Measurements from ENCODE around the gene EML6. TPM values are rescaled to one million over a fixed set of nuclear protein-coding genes. Genes with fewer than 3 reads are reported as not detected.
"Not testable (repeated sequence)": the region's sequence is repeated elsewhere in the genome, so short reads cannot be mapped to it uniquely, and the experiment has no call there.

EML6 gene
- total RNA-seq, 1 donor from 2014 or later = 2.5 TPM

DNA sequence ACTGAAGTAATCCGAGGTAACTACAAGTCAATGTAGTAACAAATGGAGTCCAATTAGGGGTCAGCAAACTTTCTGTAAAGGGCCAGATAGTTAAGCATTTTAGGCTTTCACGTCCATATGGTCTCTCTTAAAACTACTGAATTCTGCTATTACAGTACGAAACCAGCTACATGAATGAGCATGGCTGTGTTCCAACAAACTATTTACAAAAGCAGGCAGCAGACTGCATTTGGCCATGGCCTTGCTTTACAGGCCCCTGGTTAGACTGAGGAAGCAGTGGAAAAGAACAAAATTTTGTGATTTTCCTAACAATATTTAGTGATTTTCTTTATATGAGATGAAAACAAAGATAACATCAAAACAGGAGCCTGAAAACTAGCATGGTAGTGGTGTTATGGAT, 262.8 kb downstream of the EML6 start:
- Histone ChIP-seq H3K27ac (no peak overlapping the region), H3K27me3 (ENCODE audit: low read depth) (no peaks in the 10 kb centered on the region), H3K4me1 (peaks cover 38% of the 10 kb centered on the region), H3K9me3 (no peaks in the 10 kb centered on the region), H3K4me3 (no peak overlapping the region), H3K36me3 (peaks cover 41% of the 10 kb centered on the region)
- no peak for ATAC-seq
- intact Hi-C loops (cut with DNase I) = no loop called here
- no peak for DNase-seq
- TF ChIP-seq, protein P1, sequence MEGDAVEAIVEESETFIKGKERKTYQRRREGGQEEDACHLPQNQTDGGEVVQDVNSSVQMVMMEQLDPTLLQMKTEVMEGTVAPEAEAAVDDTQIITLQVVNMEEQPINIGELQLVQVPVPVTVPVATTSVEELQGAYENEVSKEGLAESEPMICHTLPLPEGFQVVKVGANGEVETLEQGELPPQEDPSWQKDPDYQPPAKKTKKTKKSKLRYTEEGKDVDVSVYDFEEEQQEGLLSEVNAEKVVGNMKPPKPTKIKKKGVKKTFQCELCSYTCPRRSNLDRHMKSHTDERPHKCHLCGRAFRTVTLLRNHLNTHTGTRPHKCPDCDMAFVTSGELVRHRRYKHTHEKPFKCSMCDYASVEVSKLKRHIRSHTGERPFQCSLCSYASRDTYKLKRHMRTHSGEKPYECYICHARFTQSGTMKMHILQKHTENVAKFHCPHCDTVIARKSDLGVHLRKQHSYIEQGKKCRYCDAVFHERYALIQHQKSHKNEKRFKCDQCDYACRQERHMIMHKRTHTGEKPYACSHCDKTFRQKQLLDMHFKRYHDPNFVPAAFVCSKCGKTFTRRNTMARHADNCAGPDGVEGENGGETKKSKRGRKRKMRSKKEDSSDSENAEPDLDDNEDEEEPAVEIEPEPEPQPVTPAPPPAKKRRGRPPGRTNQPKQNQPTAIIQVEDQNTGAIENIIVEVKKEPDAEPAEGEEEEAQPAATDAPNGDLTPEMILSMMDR (IDR thresholded peaks at IDR 0.05) = no peak

DNA sequence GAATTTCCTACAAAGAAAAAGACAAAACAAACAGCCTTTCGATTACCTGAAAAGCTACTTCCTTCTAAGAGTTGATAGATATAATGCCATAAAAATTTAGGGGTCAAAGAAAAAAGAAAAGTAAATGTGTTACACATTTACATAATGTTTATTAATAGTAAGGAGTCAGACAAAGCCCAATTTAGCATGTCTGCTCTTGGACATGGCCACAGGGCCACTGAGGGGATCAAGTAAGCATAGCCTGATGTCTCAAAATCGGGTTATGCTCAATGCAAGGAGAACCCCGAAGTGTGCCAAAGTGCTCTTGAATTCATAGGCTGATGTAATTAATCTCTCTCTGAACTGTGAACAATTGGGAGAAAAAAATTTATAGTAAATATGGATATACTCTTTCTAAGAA, 265.1 kb downstream of the EML6 start:
- peaks cover 25% of the 10 kb centered on the region for H3K36me3 ChIP-seq
- H3K27ac ChIP-seq = no peak overlapping the region
- ATAC-seq (no peak), DNase-seq (no peak)
- H3K4me1 ChIP-seq = peaks cover 27% of the 10 kb centered on the region
- intact Hi-C loops (cut with DNase I) = no loop called here
- H3K9me3 ChIP-seq = no peaks in the 10 kb centered on the region
- H3K4me3 ChIP-seq = no peak overlapping the region
- TF ChIP-seq, protein P1 (IDR thresholded peaks at IDR 0.05) = no peak
- no peaks in the 10 kb centered on the region for H3K27me3 ChIP-seq (ENCODE audit: low read depth)

DNA sequence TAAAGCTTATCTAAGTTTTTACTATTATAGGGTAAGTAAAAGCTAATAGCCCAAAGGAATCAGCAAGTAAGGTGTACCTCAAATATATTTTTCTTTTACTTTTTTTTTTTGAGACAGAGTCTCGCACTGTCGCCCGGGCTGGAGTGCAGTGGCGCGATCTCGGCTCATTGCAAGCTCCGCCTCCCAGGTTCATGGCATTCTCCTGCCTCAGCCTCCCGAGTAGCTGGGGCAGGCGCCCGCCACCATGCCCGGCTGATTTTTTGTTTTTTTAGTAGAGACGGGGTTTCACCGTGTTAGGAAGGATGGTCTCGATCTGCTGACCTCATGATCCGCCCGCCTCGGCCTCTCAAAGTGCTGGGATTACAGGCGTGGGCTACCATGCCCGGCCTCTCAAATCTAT, 267.2 kb downstream of the EML6 start:
- DNase-seq; H3K9me3 ChIP-seq; ATAC-seq; intact Hi-C loops (cut with DNase I); H3K4me3 ChIP-seq; H3K27ac ChIP-seq; H3K27me3 ChIP-seq (ENCODE audit: low read depth): not testable (repeated sequence)
- H3K4me1 ChIP-seq = peaks cover 23% of the 10 kb centered on the region
- H3K36me3 ChIP-seq = peaks cover 17% of the 10 kb centered on the region

DNA sequence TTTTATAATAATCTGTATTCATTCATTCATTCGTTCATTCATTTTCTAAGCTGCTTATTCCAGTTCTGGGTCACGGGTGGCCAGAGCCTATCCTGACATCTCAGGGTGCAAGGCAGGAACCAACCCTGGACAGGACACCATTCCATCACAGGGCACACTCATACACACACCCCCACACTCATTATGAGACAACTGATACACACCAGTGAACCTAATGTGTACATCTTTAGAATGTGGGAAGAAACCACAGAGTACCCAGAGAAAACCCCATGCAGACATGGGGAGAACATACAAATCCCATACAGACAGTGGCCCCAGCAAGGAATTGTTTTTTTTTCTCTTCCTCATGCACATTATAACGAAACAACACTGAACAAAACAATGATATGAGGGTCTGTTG, 272.1 kb downstream of the EML6 start:
- H3K4me3 ChIP-seq = no peak overlapping the region
- intact Hi-C loops (cut with DNase I) = no loop called here
- no peak for DNase-seq
- no peaks in the 10 kb centered on the region for H3K9me3 ChIP-seq
- H3K27ac ChIP-seq = no peak overlapping the region
- H3K4me1 ChIP-seq = peaks cover 57% of the 10 kb centered on the region
- H3K27me3 ChIP-seq (ENCODE audit: low read depth) = no peaks in the 10 kb centered on the region
- ATAC-seq = no peak
- no peaks in the 10 kb centered on the region for H3K36me3 ChIP-seq
- TF ChIP-seq, protein P1 (IDR thresholded peaks at IDR 0.05) = no peak

DNA sequence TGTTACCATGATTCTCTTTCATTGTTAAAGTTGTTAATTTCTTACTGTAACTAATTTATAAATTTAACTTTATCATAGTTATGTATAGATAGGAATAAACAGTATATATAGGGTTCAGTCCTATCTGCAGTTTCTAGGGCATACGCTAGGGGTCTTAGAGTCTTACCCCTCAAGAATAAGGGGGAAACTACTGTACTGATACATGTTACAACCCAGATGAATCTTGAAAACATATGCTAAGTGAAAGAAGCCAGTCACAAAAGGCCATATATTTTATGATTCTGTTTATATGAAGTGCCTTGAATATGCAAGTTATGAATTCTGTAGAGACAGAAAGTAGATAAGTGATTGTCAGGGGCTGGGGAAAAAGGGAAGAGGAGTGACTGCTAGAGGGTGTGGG, 274.4 kb downstream of the EML6 start:
- intact Hi-C loops (cut with DNase I) = no loop called here
- peaks cover 69% of the 10 kb centered on the region for H3K4me1 ChIP-seq

DNA sequence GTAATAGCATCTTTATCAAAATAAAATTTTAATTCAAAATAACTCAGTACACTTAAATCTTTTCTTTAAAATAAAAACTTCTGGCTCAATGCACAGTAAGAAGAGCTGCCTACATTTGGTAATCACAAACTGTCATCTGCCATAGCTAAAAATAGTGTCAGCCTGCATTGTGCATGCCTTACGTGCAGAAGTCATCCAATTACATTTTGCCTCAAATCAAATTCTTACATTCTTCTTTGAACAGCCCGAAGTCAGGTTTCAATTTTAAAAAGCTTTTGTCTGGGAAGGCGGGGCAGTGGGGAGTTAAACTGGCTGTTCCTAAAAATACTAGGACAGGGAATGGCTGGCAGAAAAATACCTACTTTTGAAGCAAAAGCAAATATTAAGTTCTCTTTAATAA, 275.7 kb downstream of the EML6 start:
- intact Hi-C loops (cut with DNase I) = no loop called here
- Histone ChIP-seq H3K4me3 (no peak overlapping the region), H3K27me3 (ENCODE audit: low read depth) (no peaks in the 10 kb centered on the region), H3K4me1 (peaks cover 71% of the 10 kb centered on the region), H3K9me3 (no peaks in the 10 kb centered on the region), H3K36me3 (no peaks in the 10 kb centered on the region), H3K27ac (no peak overlapping the region)
- DNase-seq = no peak
- TF ChIP-seq, protein P1 (IDR thresholded peaks at IDR 0.05) = no peak
- peak in 1 of 2 donors; percentile 46 for ATAC-seq

More for the DNA sequence above, 274.4 kb downstream of the EML6 start:
- H3K4me3 ChIP-seq = no peak overlapping the region
- no peak overlapping the region for H3K27ac ChIP-seq
- no peaks in the 10 kb centered on the region for H3K36me3 ChIP-seq
- DNase-seq = no peak
- ATAC-seq = no peak
- H3K27me3 ChIP-seq (ENCODE audit: low read depth) = no peaks in the 10 kb centered on the region
- TF ChIP-seq, protein P1 (IDR thresholded peaks at IDR 0.05) = no peak
- H3K9me3 ChIP-seq = no peaks in the 10 kb centered on the region
